Measurements from ENCODE around the gene CPLX1.
"Not testable (repeated sequence)": the region's sequence is repeated elsewhere in the genome, so short reads cannot be mapped to it uniquely, and the experiment has no call there.

Gene CPLX1

GRCh38 chr4:777520-778262, 48.2 kb downstream of the CPLX1 start:
- no peak for DNase-seq (ENCODE audit: low read depth, low spot score)

GRCh38 chr4:776743-777441, 49.0 kb downstream of the CPLX1 start:
- DNase-seq (ENCODE audit: low read depth, low spot score): no peak

GRCh38 chr4:775485-775884, 50.4 kb downstream of the CPLX1 start:
- not testable (repeated sequence) for DNase-seq (ENCODE audit: low read depth, low spot score)

- not testable (repeated sequence) for DNase-seq (ENCODE audit: low read depth, low spot score)
Observed at GRCh38 chr4:774419-775092, 51.4 kb downstream of the CPLX1 start.

- DNase-seq (ENCODE audit: low read depth, low spot score): no peak
Observed at GRCh38 chr4:773214-773613, 52.7 kb downstream of the CPLX1 start.

GRCh38 chr4:772776-773175, 53.2 kb downstream of the CPLX1 start:
- no peak for DNase-seq (ENCODE audit: low read depth, low spot score)

GRCh38 chr4:772118-772517, 53.8 kb downstream of the CPLX1 start:
- no peak for DNase-seq (ENCODE audit: low read depth, low spot score)

GRCh38 chr4:771464-771863, 54.5 kb downstream of the CPLX1 start:
- no peak for DNase-seq (ENCODE audit: low read depth, low spot score)

GRCh38 chr4:770022-770421, 55.9 kb downstream of the CPLX1 start:
- DNase-seq (ENCODE audit: low read depth, low spot score): no peak

GRCh38 chr4:769511-769910, 56.4 kb downstream of the CPLX1 start:
- no peak for DNase-seq (ENCODE audit: low read depth, low spot score)

GRCh38 chr4:768995-769394, 56.9 kb downstream of the CPLX1 start:
- DNase-seq (ENCODE audit: low read depth, low spot score): no peak

GRCh38 chr4:768076-768475, 57.9 kb downstream of the CPLX1 start:
- no peak for DNase-seq (ENCODE audit: low read depth, low spot score)

- DNase-seq (ENCODE audit: low read depth, low spot score): no peak
Observed at GRCh38 chr4:766559-767283, 59.2 kb downstream of the CPLX1 start.

GRCh38 chr4:766152-766515, 59.8 kb downstream of the CPLX1 start:
- DNase-seq (ENCODE audit: low read depth, low spot score): no peak

GRCh38 chr4:764405-765169, 61.3 kb downstream of the CPLX1 start:
- DNase-seq (ENCODE audit: low read depth, low spot score): no peak

- no peak for DNase-seq (ENCODE audit: low read depth, low spot score)
Observed at GRCh38 chr4:763922-764321, 62.0 kb downstream of the CPLX1 start.

GRCh38 chr4:763191-763810, 62.6 kb downstream of the CPLX1 start:
- DNase-seq (ENCODE audit: low read depth, low spot score): no peak

- DNase-seq (ENCODE audit: low read depth, low spot score): no peak
Observed at GRCh38 chr4:762211-763190, 63.4 kb downstream of the CPLX1 start.

- no peak for DNase-seq (ENCODE audit: low read depth, low spot score)
Observed at GRCh38 chr4:761739-762138, 64.2 kb downstream of the CPLX1 start.

- no peak for DNase-seq (ENCODE audit: low read depth, low spot score)
Observed at GRCh38 chr4:761086-761485, 64.8 kb downstream of the CPLX1 start.

Measured in activated naive CD8-positive, alpha-beta T cell treated with anti-CD3 and anti-CD28 coated beads, Interleukin-2, amount 50 U/mL, for 16 hours (primary cell).